DOHH2 (cell line): ENCODE data around the gene ANAPC2.

Experiments
- EZH2phosphoT487 ChIP-seq: fragments of 200-600 bp; sonication (generic); IDR thresholded peaks from 2 replicates; pipeline ENCODE4 v1.6.1; 2017; ENCODE audit warnings: borderline replicate concordance, mild to moderate bottlenecking, antibody characterized with exemption, low read length, moderate library complexity, mixed read lengths
- TF ChIP-seq, protein P1 (sequence below): fragments of 200-600 bp; sonication (generic); IDR thresholded peaks from one replicate; pipeline ENCODE4 v1.5.1; 2014; ENCODE audit warnings: antibody characterized with exemption, mild to moderate bottlenecking, low read depth, low read length; ENCODE audit not compliant: poor library complexity, severe bottlenecking

DNA sequence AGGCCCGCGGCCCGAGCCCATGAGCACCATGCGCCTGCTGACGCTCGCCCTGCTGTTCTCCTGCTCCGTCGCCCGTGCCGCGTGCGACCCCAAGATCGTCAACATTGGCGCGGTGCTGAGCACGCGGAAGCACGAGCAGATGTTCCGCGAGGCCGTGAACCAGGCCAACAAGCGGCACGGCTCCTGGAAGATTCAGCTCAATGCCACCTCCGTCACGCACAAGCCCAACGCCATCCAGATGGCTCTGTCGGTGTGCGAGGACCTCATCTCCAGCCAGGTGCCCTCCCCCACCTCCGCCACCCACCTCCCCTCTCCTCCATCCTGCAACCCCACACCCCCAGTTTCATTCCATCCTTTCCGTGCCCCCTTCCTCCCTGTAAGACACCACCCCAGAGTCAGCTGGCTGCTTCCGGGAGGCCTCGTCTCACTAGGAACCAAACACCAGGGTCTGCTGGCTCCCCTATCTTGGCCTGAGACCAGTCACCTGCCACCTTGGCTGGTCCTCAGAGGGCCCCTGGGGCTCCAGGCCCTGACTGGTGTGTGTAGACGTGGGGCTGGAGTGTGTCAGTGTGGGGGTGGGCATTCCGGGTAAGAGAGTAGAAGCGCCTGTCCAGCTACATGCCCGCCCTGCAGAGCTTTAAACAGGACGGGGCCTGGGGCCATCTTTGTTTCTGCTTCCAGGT is 48.8 kb downstream of the ANAPC2 start:
- TF ChIP-seq, protein P1, sequence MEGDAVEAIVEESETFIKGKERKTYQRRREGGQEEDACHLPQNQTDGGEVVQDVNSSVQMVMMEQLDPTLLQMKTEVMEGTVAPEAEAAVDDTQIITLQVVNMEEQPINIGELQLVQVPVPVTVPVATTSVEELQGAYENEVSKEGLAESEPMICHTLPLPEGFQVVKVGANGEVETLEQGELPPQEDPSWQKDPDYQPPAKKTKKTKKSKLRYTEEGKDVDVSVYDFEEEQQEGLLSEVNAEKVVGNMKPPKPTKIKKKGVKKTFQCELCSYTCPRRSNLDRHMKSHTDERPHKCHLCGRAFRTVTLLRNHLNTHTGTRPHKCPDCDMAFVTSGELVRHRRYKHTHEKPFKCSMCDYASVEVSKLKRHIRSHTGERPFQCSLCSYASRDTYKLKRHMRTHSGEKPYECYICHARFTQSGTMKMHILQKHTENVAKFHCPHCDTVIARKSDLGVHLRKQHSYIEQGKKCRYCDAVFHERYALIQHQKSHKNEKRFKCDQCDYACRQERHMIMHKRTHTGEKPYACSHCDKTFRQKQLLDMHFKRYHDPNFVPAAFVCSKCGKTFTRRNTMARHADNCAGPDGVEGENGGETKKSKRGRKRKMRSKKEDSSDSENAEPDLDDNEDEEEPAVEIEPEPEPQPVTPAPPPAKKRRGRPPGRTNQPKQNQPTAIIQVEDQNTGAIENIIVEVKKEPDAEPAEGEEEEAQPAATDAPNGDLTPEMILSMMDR = no peak
- TF ChIP-seq EZH2phosphoT487 = no peak
